GM18519 (cell line): ENCODE measurements around the gene SFMBT2.
A peak's percentile ranks its signal among the peaks of the same experiment; 100 is the strongest.

Source experiments
- ATAC-seq: cut with Tn5 transposase; IDR thresholded peaks from one replicate; pipeline ENCODE4 v1.9.1; 2021; ENCODE audit warnings: mild to moderate bottlenecking, moderate library complexity; ENCODE audit not compliant: unreplicated experiment, low FRiP score

SFMBT2 gene

DNA sequence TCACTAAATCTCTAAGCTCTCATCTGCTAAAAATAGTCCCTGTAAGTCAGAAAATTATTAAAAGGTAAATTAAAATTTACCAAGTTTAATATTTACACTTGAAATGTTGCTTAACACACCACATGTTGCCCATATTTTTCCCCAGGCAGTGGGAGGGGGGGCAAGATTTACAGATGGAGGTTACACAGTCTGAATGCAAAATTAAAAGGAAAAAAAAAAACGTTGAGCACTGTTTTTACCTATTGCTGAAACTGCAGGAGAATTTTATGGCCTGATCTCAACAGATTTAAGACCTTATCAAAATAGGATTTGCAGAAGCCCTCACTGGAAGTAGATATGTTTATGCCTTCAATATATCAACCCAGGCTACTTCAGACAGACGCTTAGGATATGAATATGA, 133.4 kb downstream of the SFMBT2 start:
- ATAC-seq = no peak

DNA sequence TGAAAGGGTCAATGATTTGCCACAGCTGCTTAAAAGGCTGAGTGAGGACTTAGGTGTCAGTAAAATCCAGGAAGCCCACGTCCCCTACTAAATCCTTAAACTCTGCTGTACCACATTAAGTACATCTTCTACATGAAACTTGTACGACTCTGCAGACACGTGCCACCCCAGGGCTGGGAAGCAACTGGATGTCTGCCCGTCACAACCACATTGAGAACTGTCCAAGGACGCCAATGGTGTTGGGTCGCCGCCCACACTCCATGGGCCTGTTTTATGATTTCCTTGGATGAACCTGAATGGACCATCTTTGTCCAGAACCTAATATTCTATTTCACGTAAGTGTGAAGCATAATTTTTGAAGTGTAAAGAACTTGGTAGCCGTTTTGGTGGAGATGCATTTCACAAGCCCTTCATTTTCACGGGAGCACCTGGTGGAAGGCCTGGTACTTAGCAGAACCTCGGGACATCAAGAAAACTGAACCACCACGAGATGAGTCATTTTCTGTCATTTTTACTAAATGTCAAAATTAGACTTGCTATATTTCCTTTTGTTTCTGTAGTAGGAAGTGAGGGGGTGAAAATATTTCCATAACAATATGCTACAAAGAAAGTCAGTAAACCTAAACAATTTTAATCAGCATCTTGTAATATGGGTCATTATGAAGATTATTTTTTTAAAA, 134.9 kb downstream of the SFMBT2 start:
- ATAC-seq = no peak

DNA sequence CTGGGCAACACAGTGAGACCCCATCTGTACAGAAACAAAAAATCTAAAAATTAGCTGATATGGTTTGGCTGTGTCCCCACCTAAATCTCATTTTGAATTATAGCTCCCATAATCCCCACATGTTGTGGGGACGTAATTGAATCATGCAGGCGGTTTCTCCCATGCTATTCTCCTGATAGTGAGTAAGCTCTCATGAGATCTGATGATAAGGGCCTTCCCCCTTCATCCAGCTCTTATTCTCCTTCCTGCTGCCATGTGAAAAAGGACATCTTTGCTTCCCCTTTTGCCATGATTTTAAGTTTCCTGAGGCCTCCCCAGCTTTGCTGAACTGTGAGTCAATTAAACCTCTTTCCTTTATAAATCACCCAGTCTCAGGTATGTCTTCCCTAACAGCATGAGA, 136.5 kb downstream of the SFMBT2 start:
- ATAC-seq = no peak

DNA sequence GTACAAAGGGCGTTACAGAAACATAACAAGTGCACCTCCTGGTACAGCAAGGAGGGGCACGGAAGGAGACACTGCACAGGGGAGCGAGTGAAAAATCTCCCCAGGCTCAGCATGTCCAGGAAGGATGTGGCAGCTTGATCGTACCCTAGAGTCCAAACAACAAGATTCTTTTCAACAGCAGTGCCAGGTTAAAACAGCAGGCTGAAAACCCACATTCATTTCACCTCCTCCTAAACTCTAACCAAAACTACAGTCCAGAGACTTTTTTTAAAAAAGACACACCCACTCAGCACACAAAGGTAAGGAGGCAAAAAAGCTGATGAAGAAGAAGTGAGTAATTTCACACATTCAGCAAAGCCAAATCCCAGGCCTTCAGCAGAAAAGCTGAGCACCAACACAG, 138.8 kb downstream of the SFMBT2 start:
- ATAC-seq = no peak

DNA sequence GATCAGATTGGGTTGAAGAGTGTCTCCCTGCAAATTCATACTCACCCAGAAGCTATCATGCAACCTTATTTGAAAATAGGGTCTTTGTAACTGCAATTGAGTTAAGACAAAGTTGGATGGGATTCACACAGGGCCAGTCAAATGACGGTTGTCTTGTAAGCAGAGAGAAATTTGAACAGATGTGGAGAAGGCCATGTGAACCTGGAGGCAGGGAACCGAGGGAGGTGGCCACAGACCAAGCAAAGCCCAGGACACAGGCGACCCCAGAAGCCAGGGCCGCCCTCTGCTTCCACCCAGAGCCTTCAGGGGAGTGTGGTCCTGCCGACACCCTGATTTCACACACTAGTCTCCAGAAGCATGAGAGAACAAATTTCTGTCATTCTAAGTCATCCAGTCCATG, 140.8 kb downstream of the SFMBT2 start:
- ATAC-seq = no peak

GRCh38 chr10:7267142-7267541, 143.7 kb downstream of the SFMBT2 start:
- no peak for ATAC-seq

DNA sequence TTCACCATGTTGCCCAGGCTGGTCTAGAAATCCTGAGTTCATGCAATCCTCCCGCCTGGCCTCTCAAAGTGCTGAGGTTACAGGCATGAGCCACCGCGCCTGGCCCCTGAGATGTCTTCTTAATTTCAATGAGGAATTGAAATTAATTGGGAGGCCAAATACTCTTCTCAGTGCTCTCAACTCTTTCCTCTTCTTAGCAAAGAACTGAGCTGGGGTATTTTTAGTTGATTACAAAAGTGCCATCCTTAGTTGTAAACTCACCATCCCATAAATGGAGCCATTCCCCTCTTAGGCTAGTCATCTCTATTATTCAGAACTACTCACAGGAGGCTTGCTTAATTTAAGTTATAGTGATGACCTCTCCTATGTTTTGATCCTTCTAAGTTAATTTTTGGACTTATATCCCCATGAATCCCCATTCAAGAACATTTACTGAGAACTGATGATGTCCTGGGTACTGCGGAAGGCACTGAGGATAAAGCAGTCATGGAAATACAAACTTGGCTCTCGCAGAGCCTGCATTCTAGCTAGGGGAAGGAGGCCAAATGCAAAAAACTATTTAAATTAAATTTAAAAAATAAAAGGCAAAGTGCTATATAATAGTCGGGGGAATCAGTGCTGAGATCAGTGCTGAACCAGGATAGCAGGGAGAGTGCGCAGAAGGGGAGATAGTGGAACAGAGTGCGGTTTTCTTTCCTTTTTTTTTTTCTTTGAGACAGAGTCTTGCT, 145.3 kb downstream of the SFMBT2 start:
- no peak for ATAC-seq

DNA sequence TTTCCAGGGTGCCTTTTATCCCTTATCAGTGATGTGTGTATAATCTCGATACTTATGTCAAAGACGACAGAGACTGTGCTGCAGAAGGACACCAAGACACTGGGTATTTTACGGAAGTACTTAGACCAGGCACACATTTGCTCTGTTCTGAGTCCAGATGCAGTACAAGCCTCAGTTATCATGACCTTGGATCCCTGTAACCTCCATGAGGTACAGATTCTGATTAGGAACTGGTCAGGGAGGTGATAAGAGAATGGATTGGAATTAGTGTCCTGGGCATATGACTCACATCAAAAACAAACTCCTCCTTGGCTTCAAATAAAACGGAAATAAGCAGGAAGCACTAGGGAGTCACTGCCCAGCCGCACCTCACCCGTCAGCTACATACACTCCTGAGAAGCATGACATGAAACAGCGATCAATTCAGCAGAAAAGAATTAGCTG, 146.5 kb downstream of the SFMBT2 start:
- no peak for ATAC-seq

- no peak for ATAC-seq
Measured at GRCh38 chr10:7263616-7264015, 147.2 kb downstream of the SFMBT2 start.

GRCh38 chr10:7261351-7261750, 149.5 kb downstream of the SFMBT2 start:
- ATAC-seq = no peak

DNA sequence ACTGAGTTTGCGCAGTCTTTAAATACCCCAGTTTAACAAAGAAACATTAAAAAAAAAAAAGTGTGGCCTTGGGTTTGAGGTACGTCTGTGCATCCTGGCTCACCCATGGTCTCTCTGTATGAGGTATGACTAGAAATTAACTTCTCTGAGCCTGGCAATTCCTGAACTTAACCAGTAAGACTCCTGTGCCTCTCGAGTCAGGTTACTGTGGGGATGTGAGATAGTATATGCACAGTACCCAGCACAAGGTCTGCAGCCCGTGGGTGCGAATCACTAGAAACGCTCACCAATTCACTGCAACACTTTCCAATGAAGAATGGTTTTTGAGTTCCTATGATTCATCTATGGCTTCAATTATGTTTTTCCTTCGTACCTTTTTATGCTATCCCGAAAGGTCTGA, 149.9 kb downstream of the SFMBT2 start:
- ATAC-seq = no peak

DNA sequence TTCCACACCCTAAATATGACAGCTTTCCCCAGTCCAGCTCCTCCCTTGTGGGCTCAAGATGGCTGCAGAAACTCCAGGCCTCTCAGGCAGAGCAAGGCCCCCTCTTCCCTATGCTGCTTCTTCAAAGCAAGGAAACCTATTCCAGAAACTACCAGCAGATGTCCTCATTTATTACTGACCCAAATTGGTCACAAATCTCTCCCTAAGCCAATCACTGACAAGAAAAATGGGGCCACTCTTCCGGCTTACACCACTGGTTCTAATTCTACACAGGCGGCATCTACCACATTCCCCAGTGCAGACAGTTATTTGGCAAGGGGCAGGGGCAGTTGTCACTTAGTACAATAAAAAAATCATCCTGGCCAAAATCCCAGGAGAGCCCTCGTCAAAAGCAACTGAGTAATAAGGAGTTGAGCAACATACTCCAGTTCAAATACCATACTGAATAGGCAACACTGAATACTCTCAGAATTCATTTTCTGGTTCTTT, 150.4 kb downstream of the SFMBT2 start:
- no peak for ATAC-seq

GRCh38 chr10:7258948-7259523, 151.8 kb downstream of the SFMBT2 start:
- peak; percentile 45 for ATAC-seq

GRCh38 chr10:7255517-7255916, 155.3 kb downstream of the SFMBT2 start:
- no peak for ATAC-seq

- ATAC-seq = no peak
Measured at GRCh38 chr10:7251696-7252465, 159.0 kb downstream of the SFMBT2 start.

DNA sequence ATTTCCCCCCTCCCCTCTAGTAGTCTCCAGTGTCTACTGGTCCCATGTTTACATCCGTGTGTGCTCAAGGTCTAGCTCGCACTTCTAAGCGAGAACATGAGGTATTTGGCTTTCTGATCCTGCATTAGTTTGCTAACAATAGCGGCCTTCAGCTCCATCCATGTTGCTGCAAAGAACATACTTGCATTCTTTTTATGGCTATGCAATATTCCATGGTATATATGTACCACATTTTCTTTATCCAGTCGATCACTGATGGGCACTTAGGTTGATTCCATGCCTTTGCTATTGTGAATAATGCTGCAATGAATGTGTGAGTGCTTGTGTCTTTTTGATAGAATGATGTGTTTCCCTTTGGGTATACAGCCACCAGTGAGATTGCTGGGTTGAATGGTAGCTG, 160.6 kb downstream of the SFMBT2 start:
- ATAC-seq = no peak

DNA sequence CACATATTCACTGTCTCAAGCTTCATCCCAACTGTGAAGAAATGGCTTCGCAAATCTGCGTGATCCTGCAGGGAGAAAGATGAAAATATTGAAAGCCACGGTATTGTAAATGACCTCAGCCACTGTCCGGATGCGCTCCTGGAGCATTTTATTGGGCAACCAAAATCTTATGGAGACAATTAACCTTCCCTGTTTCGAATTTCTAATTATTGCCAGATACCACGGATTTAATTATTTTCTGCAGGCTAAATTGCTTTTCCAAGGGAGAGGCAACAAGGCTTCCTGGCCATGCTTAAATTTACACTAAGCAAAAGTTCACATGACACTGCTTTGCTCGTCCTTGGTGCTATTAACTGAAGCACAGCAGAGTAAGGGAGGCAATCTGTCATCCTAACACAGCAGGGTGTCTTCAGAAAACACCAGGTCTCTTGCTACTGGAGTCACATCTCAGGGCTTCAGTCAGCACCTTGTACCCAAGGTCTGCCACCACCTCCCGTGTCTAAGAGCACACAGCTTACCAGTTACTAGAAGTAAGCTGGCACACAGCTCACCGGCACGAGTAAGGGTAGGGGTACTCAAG, 162.2 kb downstream of the SFMBT2 start:
- ATAC-seq = no peak

DNA sequence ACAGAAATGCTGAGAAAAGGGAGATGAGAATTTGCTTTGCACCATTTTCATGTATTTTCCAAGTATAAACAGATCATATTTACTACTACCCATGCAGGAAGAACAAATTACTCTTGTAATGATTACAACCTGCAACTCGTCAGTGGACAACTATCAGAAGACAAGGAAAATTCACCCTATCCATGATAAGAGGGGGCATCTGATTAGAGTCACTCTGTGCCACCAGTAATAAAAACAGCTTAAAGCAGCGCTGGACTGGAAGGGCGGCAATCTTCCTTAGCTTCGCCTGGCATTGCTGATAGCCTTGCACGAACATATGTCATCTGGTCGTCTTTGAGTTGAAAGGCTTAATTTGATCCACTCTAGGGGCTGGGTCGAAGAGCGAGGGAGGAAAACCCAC, 162.7 kb downstream of the SFMBT2 start:
- no peak for ATAC-seq

GRCh38 chr10:7245505-7245904, 165.3 kb downstream of the SFMBT2 start:
- ATAC-seq = no peak

DNA sequence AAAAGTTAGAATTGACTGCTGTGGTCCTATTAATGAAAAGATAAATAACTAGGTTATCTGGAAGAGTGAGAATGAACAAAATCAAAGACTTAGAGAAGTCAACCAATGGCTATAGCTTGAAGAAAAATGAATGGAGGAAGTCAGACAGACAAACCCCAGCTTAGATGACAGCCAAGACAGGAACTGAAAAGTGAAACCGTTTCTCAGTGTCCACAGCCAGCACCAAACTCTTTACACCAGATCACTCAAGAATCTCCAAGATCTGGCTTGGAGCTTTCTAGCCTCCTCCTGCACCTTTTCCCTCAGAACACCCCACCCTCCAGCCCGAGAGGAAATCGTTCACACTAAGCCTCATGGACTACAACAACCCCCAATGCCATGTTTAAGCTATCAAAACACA, 167.0 kb downstream of the SFMBT2 start:
- peak; percentile 49 for ATAC-seq

GRCh38 chr10:7243139-7243538, 167.7 kb downstream of the SFMBT2 start:
- no peak for ATAC-seq
